ENCODE data around the gene SETBP1. TPM values are rescaled to one million over a fixed set of nuclear protein-coding genes. Genes with fewer than 3 reads are reported as not detected.

The SETBP1 gene
- total and polyA plus RNA-seq, 2 of the 4 experiments (the other 2 are of a cell fraction) = 0.19 to 0.36 TPM

GRCh38 chr18:44765456-44765855 lies 84.8 kb downstream of the SETBP1 start:
- no peak overlapping the region for H3K23ac ChIP-seq (ENCODE audit: low read depth, low read length)
- H4K5ac ChIP-seq (ENCODE audit: low read depth, low read length) = no peak overlapping the region
- no peak overlapping the region for H2AK9ac ChIP-seq (replicated peaks; ENCODE audit: low read depth, low read length, poor library complexity)
- H3K9me3 ChIP-seq (ENCODE audit: control insufficient read depth, insufficient read depth, low read length) = no peaks in the 10 kb centered on the region
- H3K4ac ChIP-seq (ENCODE audit: low read depth, low read length) = no peak overlapping the region
- H3K4me1 ChIP-seq (ENCODE audit: control insufficient read depth, insufficient read depth, low read length) = no peaks in the 10 kb centered on the region
- no peak overlapping the region for H2BK120ac ChIP-seq (ENCODE audit: low read depth, low read length)
- no peak overlapping the region for H3K4me2 ChIP-seq (ENCODE audit: low read depth, low read length)
- no peak overlapping the region for H2BK20ac ChIP-seq (ENCODE audit: low read depth, low read length)
- ATAC-seq (ENCODE audit: low read depth) (no peak), DNase-seq (no peak)
- no peak overlapping the region for H2BK5ac ChIP-seq (ENCODE audit: low read depth, low read length, poor library complexity, severe bottlenecking)
- no CpG with 5 or more reads among the region's 3 CpGs for WGBS, 2 experiments (ENCODE audit: extremely low coverage in 2 of 2, insufficient read length in 1 of 2)
- no peaks in the 10 kb centered on the region for H3K9me1 ChIP-seq (ENCODE audit: insufficient read depth, low read length)
- H3K27me3 ChIP-seq (ENCODE audit: control insufficient read depth, insufficient read depth, low read length) = no peaks in the 10 kb centered on the region
- CTCF ChIA-PET = no interaction called here
- no peak overlapping the region for H2AK5ac ChIP-seq (ENCODE audit: low read depth, low read length)
- no peaks in the 10 kb centered on the region for H3K36me3 ChIP-seq (ENCODE audit: control insufficient read depth, insufficient read depth, low read length)
- no peak overlapping the region for H3K9ac ChIP-seq (ENCODE audit: low read depth, low read length)
- H4K91ac ChIP-seq (ENCODE audit: insufficient read depth, low read depth, low read length) = no peak overlapping the region
- H2AFZ ChIP-seq (replicated peaks; ENCODE audit: low read length, poor library complexity) = no peak overlapping the region
- POLR2A ChIA-PET (ENCODE audit: unreplicated experiment) = no interaction called here
- no peak overlapping the region for H3K56ac ChIP-seq (ENCODE audit: extremely low read depth, insufficient read depth, low read length)
- no peaks in the 10 kb centered on the region for H3K79me1 ChIP-seq (ENCODE audit: low read depth in 1 of 2, low read length in 2 of 2)
- in situ Hi-C loops (cut with MboI; ENCODE audit: low sequenced_read_pairs) = loop anchor here (10.0 kb wide), 1 partner anchor 61 kb away; no protein-coding TSS in a partner anchor
- no peak overlapping the region for H3K18ac ChIP-seq (ENCODE audit: low read depth, low read length)
- no peak overlapping the region for H3K14ac ChIP-seq (replicated peaks; ENCODE audit: low read depth, low read length)
- no peak overlapping the region for H3K4me3 ChIP-seq (ENCODE audit: insufficient read depth, low read depth, low read length)
- H4K20me1 ChIP-seq (ENCODE audit: insufficient read depth, low read length) = no peaks in the 10 kb centered on the region
- no TSS peak for BruUV-seq (replicated peaks)
- no peak overlapping the region for H2BK15ac ChIP-seq (ENCODE audit: low read depth, low read length)
- intact Hi-C loops (cut with micrococcal nuclease) = no loop called here
- no peak overlapping the region for H4K8ac ChIP-seq (ENCODE audit: low read depth in 2 of 2, low read length in 2 of 2)
- no peak overlapping the region for H3K27ac ChIP-seq (ENCODE audit: insufficient read depth, low read length)
- dilution Hi-C loops (cut with HindIII; ENCODE audit: low sequenced_read_pairs, unreplicated experiment) = no loop called here
- TF ChIP-seq USF2 (IDR thresholded peaks at IDR 0.05; ENCODE audit: low read depth, low read length) (no peak), CTCF (conservative IDR thresholded peaks at IDR 0.05; ENCODE audit: low read depth, low read length) (no peak), MXI1 (IDR thresholded peaks at IDR 0.05; ENCODE audit: borderline replicate concordance, low read depth, low read length) (no peak), POLR2A (IDR thresholded peaks at IDR 0.05; ENCODE audit: low read depth, low read length) (no peak), CEBPB (IDR thresholded peaks at IDR 0.05; ENCODE audit: low read depth, low read length) (no peak), RCOR1 (IDR thresholded peaks at IDR 0.05; ENCODE audit: insufficient replicate concordance, low read length) (no peak), MAZ (IDR thresholded peaks at IDR 0.05; ENCODE audit: borderline replicate concordance, low read depth, low read length) (no peak), ELK1 (IDR thresholded peaks at IDR 0.05; ENCODE audit: borderline replicate concordance, low read depth, low read length) (no peak), MAFK (IDR thresholded peaks at IDR 0.05; ENCODE audit: low read depth, low read length) (no peak), RFX5 (IDR thresholded peaks at IDR 0.05; ENCODE audit: low read depth, low read length) (no peak), SMC3 (IDR thresholded peaks at IDR 0.05; ENCODE audit: low read depth, low read length) (no peak), CHD1 (IDR thresholded peaks at IDR 0.05; ENCODE audit: low read depth, low read length) (no peak), NFE2L2 (IDR thresholded peaks at IDR 0.05; ENCODE audit: low read depth, low read length) (no peak), BHLHE40 (IDR thresholded peaks at IDR 0.05; ENCODE audit: low read depth, low read length) (no peak), FOS (IDR thresholded peaks at IDR 0.05; ENCODE audit: low read depth, low read length) (no peak), RAD21 (IDR thresholded peaks at IDR 0.05; ENCODE audit: low read length) (no peak)

Data from IMR-90 (cell line).